Suprapubic skin (tissue), 4 donors: Measurements from ENCODE around the gene YTHDC2. TPM values are rescaled to one million over a fixed set of nuclear protein-coding genes. Genes with fewer than 3 reads are reported as not detected.

Experiments used
- DNase-seq, 2 donors: peaks; one replicate each; pipeline ENCODE4 v3.0.0-alpha.2; 2019; ENCODE audit warnings: low spot score in 2 of 2
- H3K27ac ChIP-seq: fragments of 200-600 bp; sonication (generic); one replicate; pipeline ENCODE4 v1.5.1; 2019
- H3K27me3 ChIP-seq: fragments of 200-600 bp; sonication (generic); one replicate; pipeline ENCODE4 v1.5.1; 2019
- H3K36me3 ChIP-seq: fragments of 200-600 bp; sonication (generic); one replicate; pipeline ENCODE4 v1.5.1; 2019
- H3K4me1 ChIP-seq: fragments of 200-600 bp; sonication (generic); one replicate; pipeline ENCODE4 v1.5.1; 2019
- H3K4me3 ChIP-seq: fragments of 200-600 bp; sonication (generic); one replicate; pipeline ENCODE4 v1.5.1; 2019; ENCODE audit warnings: mild to moderate bottlenecking
- H3K9me3 ChIP-seq: fragments of 200-600 bp; sonication (generic); one replicate; pipeline ENCODE4 v1.5.1; 2019
- EP300 ChIP-seq: sonication (generic); formaldehyde crosslinking; IDR thresholded peaks from one replicate; pipeline ENCODE4 v1.6.1; 2017; ENCODE audit warnings: antibody characterized with exemption
- POLR2A ChIP-seq, 2 donors: fragments of 450-650 bp; IDR thresholded peaks; one replicate each; pipeline ENCODE4 v1.6.1; 2017; ENCODE audit warnings: antibody characterized with exemption in 2 of 2, mild to moderate bottlenecking in 2 of 2, moderate library complexity in 2 of 2
- POLR2AphosphoS5 ChIP-seq, 3 donors: sonication (generic); formaldehyde crosslinking; IDR thresholded peaks; one replicate each; pipeline ENCODE4 v1.6.1; 2017; ENCODE audit warnings: antibody characterized with exemption in 3 of 3
- WGBS: methylation state at CpG from one replicate; pipeline ENCODE4 v1.1.5; 2018; 5-methylcytosine and 5-hydroxymethylcytosine counted together
- total RNA-seq, 4 donors: library from RNA; depleted of rRNA; stranded (reverse); fragments of >200 nt; gene quantifications; one replicate each; pipeline ENCODE4 v1.1.0, GENCODE V29; 2016
- TF ChIP-seq, protein P1 (sequence below), 2 donors: fragments of 200-600 bp in 1 of 2; fragments of 450-650 bp in 1 of 2; sonication (generic) in 1 of 2; IDR thresholded peaks; one replicate each; pipeline ENCODE4 v1.5.1; 2016 to 2019; ENCODE audit warnings: antibody characterized with exemption in 2 of 2, mild to moderate bottlenecking in 1 of 2, moderate library complexity in 1 of 2

Gene YTHDC2
- total RNA-seq, 4 donors from 2014 or later: 13.4 to 61.7 (median 17.8) TPM

DNA sequence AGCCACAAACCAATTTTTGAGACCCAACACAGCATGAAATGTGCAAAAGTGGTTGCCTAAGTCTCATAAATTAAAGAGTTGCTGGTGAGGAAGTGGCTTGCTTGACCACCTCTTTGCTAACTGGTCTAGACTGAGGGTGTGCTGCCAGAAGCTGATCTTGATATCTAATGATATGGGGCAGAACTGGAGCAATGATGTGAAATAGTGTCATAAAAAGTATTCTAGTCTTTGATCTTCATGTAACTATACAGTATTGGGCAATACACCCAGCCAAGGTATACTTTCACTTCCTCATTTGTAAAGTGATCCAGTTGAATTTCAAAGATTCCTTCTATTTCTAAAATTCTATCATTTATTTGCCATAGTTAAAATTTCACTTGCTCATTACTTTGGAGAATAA is 5.9 kb upstream of the YTHDC2 start:
- Histone ChIP-seq H3K4me1 (no peaks in the 10 kb centered on the region), H3K36me3 (no peaks in the 10 kb centered on the region), H3K4me3 (no peak overlapping the region), H3K27me3 (no peaks in the 10 kb centered on the region), H3K9me3 (no peaks in the 10 kb centered on the region), H3K27ac (no peak overlapping the region)
- no peak for TF ChIP-seq POLR2AphosphoS5 (IDR thresholded peaks at IDR 0.05)
- TF ChIP-seq, protein P1, sequence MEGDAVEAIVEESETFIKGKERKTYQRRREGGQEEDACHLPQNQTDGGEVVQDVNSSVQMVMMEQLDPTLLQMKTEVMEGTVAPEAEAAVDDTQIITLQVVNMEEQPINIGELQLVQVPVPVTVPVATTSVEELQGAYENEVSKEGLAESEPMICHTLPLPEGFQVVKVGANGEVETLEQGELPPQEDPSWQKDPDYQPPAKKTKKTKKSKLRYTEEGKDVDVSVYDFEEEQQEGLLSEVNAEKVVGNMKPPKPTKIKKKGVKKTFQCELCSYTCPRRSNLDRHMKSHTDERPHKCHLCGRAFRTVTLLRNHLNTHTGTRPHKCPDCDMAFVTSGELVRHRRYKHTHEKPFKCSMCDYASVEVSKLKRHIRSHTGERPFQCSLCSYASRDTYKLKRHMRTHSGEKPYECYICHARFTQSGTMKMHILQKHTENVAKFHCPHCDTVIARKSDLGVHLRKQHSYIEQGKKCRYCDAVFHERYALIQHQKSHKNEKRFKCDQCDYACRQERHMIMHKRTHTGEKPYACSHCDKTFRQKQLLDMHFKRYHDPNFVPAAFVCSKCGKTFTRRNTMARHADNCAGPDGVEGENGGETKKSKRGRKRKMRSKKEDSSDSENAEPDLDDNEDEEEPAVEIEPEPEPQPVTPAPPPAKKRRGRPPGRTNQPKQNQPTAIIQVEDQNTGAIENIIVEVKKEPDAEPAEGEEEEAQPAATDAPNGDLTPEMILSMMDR (IDR thresholded peaks at IDR 0.05): no peak
- TF ChIP-seq EP300: no peak
- no peak for TF ChIP-seq POLR2A (IDR thresholded peaks at IDR 0.05)
- DNase-seq: no peak

- Histone ChIP-seq H3K27me3 (no peaks in the 10 kb centered on the region), H3K36me3 (no peaks in the 10 kb centered on the region), H3K27ac (no peak overlapping the region), H3K9me3 (no peaks in the 10 kb centered on the region), H3K4me1 (no peaks in the 10 kb centered on the region), H3K4me3 (no peak overlapping the region)
- no peak for DNase-seq
- TF ChIP-seq, protein P1 (IDR thresholded peaks at IDR 0.05): no peak
- TF ChIP-seq POLR2AphosphoS5 (IDR thresholded peaks at IDR 0.05) (no peak), EP300 (no peak), POLR2A (IDR thresholded peaks at IDR 0.05) (no peak)
Measured at GRCh38 chr5:113508756-113509155, 4.7 kb upstream of the YTHDC2 start.

DNA sequence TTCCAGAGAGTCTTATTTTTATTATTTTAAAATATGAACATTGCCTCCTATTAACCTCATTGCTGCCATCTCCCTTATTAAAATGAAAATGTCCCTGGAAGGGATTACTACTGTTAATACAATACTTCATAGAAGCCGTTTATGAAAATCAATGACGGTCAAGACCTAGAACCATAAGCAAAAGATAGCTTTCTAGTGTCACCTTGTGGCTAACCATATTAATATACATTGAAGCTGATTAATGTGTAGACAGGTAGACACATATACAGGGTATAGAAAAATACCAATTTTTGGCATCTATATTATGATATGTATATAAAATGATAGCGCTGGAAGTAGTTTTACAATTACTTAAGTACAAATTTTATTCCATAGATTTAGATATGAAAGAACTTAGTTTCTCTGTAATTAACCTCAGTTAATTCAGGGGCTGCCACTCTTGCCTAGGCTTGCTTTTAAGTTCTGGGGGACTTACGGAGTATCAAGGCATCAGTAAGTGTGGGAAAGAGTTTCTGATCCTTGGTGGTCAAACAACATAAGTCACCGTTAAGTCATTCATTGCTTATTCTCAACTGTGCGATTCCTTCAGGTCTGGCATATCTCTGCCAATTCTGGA is 2.5 kb upstream of the YTHDC2 start:
- no peak for TF ChIP-seq POLR2A (IDR thresholded peaks at IDR 0.05)
- no peak for TF ChIP-seq EP300
- no peak for TF ChIP-seq POLR2AphosphoS5 (IDR thresholded peaks at IDR 0.05)
- TF ChIP-seq, protein P1 (IDR thresholded peaks at IDR 0.05): peak in 1 of 2 donors; percentile 18
- peaks cover 18% of the 10 kb centered on the region for H3K4me1 ChIP-seq
- H3K4me3 ChIP-seq: no peak overlapping the region
- no peaks in the 10 kb centered on the region for H3K9me3 ChIP-seq
- no peaks in the 10 kb centered on the region for H3K36me3 ChIP-seq
- H3K27me3 ChIP-seq: no peaks in the 10 kb centered on the region
- no peak overlapping the region for H3K27ac ChIP-seq
- 55% methylated on average over 6 of the region's 6 CpGs for WGBS
- no peak for DNase-seq

- Histone ChIP-seq H3K27me3 (no peaks in the 10 kb centered on the region), H3K4me3 (no peak overlapping the region), H3K9me3 (no peaks in the 10 kb centered on the region), H3K4me1 (peaks cover 21% of the 10 kb centered on the region), H3K36me3 (no peaks in the 10 kb centered on the region), H3K27ac (no peak overlapping the region)
- no peak for DNase-seq
- TF ChIP-seq, protein P1 (IDR thresholded peaks at IDR 0.05): no peak
- TF ChIP-seq EP300 (no peak), POLR2AphosphoS5 (IDR thresholded peaks at IDR 0.05) (no peak), POLR2A (IDR thresholded peaks at IDR 0.05) (no peak)
- 93% methylated on average over 3 of the region's 3 CpGs for WGBS
Measured at GRCh38 chr5:113512341-113512740, 1.2 kb upstream of the YTHDC2 start.

- TF ChIP-seq POLR2A (IDR thresholded peaks at IDR 0.05) (no peak), EP300 (no peak), POLR2AphosphoS5 (IDR thresholded peaks at IDR 0.05) (no peak)
- TF ChIP-seq, protein P1 (IDR thresholded peaks at IDR 0.05): no peak
- no peak for DNase-seq
- Histone ChIP-seq H3K4me1 (peaks cover 21% of the 10 kb centered on the region), H3K27me3 (no peaks in the 10 kb centered on the region), H3K27ac (peak overlapping the region; percentile 91), H3K4me3 (peak overlapping the region; percentile 85), H3K9me3 (no peaks in the 10 kb centered on the region), H3K36me3 (peaks cover 7% of the 10 kb centered on the region)
- WGBS: 13% methylated on average over 9 of the region's 9 CpGs
Measured at GRCh38 chr5:113514289-113514635, 768 bp downstream of the YTHDC2 start.
